WTC11 (cell line): ENCODE results near the gene PTPRN2. TPM values are rescaled to one million over a fixed set of nuclear protein-coding genes. Genes with fewer than 3 reads are reported as not detected.

Experiments used
- ATAC-seq: fragments of 200-7000 bp; cut with Tn5 transposase; 2 replicates; pipeline ENCODE4 v1.10.0; 2021; ENCODE audit warnings: mild to moderate bottlenecking, moderate library complexity
- CTCF ChIA-PET: fragments of 300-600 bp; sonication (Branson Sonifier 250); formaldehyde crosslinking; loops from one replicate; lab custom pipeline; 2021; ENCODE audit warnings: antibody characterized with exemption; lab: Charles Lee
- POLR2A ChIA-PET: fragments of 350-600 bp; sonication (Branson Sonifier 250); formaldehyde crosslinking; loops from one replicate; lab custom pipeline; 2021; ENCODE audit warnings: antibody characterized with exemption; lab: Charles Lee
- DNase-seq: peaks from one replicate; pipeline ENCODE4 v3.0.0; 2021; ENCODE audit warnings: low spot score
- H3K27ac Mint-ChIP-seq: 2 replicates; pipeline ENCODE4 v1.8.0; 2021; ENCODE audit warnings: mixed read lengths
- H3K27me3 Mint-ChIP-seq: 2 replicates; pipeline ENCODE4 v1.8.0; 2021; ENCODE audit warnings: low read depth, mild to moderate bottlenecking, moderate library complexity, mixed read lengths
- H3K36me3 Mint-ChIP-seq: 2 replicates; pipeline ENCODE4 v1.8.0; 2021; ENCODE audit warnings: mixed read lengths
- H3K4me1 Mint-ChIP-seq: 2 replicates; pipeline ENCODE4 v1.8.0; 2022; ENCODE audit warnings: mixed read lengths
- H3K4me3 Mint-ChIP-seq: 2 replicates; pipeline ENCODE4 v1.8.0; 2021; ENCODE audit warnings: mild to moderate bottlenecking, moderate library complexity, mixed read lengths
- H3K9me3 Mint-ChIP-seq: 2 replicates; pipeline ENCODE4 v1.8.0; 2021; ENCODE audit warnings: mixed read lengths
- CBFB ChIP-seq: sonication (generic); formaldehyde crosslinking; IDR thresholded peaks from 2 replicates; pipeline ENCODE4 v1.8.1; 2022; ENCODE audit warnings: mild to moderate bottlenecking, low read depth, missing genetic modification reagents
- ETV6 ChIP-seq: sonication (generic); formaldehyde crosslinking; IDR thresholded peaks from 2 replicates; pipeline ENCODE4 v1.8.1; 2022; ENCODE audit warnings: mild to moderate bottlenecking, missing genetic modification reagents
- FOXJ3 ChIP-seq: sonication (generic); formaldehyde crosslinking; IDR thresholded peaks from 2 replicates; pipeline ENCODE4 v1.9.0; 2021; ENCODE audit warnings: missing genetic modification reagents, mild to moderate bottlenecking, borderline replicate concordance
- GABPB1 ChIP-seq: sonication (generic); formaldehyde crosslinking; IDR thresholded peaks from 2 replicates; pipeline ENCODE4 v1.8.1; 2023; ENCODE audit warnings: mild to moderate bottlenecking, missing genetic modification reagents
- GRHL2 ChIP-seq: fragments of 250-450 bp; sonication (Bioruptor Pico); IDR thresholded peaks from 2 replicates; pipeline ENCODE4 v1.8.0; 2022; ENCODE audit warnings: mild to moderate bottlenecking, moderate library complexity; ENCODE audit not compliant: insufficient replicate concordance, severe bottlenecking
- IRF2 ChIP-seq: sonication (generic); formaldehyde crosslinking; IDR thresholded peaks from 2 replicates; pipeline ENCODE4 v1.8.0; 2022; ENCODE audit warnings: low read depth, missing genetic modification reagents, borderline replicate concordance
- JAZF1 ChIP-seq: fragments of 250-450 bp; sonication (Bioruptor Pico); IDR thresholded peaks from 2 replicates; pipeline ENCODE4 v1.9.0; 2021; ENCODE audit warnings: moderate library complexity, mild to moderate bottlenecking, inconsistent platforms
- NFE2L1 ChIP-seq: sonication (generic); formaldehyde crosslinking; IDR thresholded peaks from 2 replicates; pipeline ENCODE4 v1.8.1; 2023; ENCODE audit warnings: missing genetic modification reagents
- OVOL2 ChIP-seq: fragments of 250-450 bp; sonication (Bioruptor Pico); IDR thresholded peaks from 2 replicates; pipeline ENCODE4 v1.9.0; 2021; ENCODE audit warnings: mild to moderate bottlenecking, borderline replicate concordance
- TEAD1 ChIP-seq: sonication (generic); formaldehyde crosslinking; IDR thresholded peaks from 2 replicates; pipeline ENCODE4 v1.8.0; 2022; ENCODE audit warnings: mild to moderate bottlenecking, missing genetic modification reagents
- TEAD4 ChIP-seq: sonication (generic); formaldehyde crosslinking; IDR thresholded peaks from 2 replicates; pipeline ENCODE4 v1.8.0; 2022; ENCODE audit warnings: mild to moderate bottlenecking, missing genetic modification reagents
- ZNF138 ChIP-seq: sonication (generic); formaldehyde crosslinking; conservative IDR thresholded peaks from 2 replicates; pipeline ENCODE4 v1.8.1; 2022; ENCODE audit warnings: mild to moderate bottlenecking, moderate library complexity, missing genetic modification reagents
- ZNF219 ChIP-seq: sonication (generic); formaldehyde crosslinking; IDR thresholded peaks from 2 replicates; pipeline ENCODE4 v1.8.0; 2023; ENCODE audit warnings: missing genetic modification reagents, mild to moderate bottlenecking, borderline replicate concordance
- ZNF671 ChIP-seq: fragments of 250-450 bp; sonication (Bioruptor Pico); IDR thresholded peaks from 2 replicates; pipeline ENCODE4 v1.8.0; 2021; ENCODE audit warnings: mild to moderate bottlenecking
- total RNA-seq: library from RNA; stranded (reverse); gene quantifications from 3 replicates; pipeline ENCODE4 v1.2.3, GENCODE V29; 2021
- TF ChIP-seq, protein P1 (sequence below): fragments of 250-450 bp; sonication (Bioruptor Pico); IDR thresholded peaks from 2 replicates; pipeline ENCODE4 v1.9.0; 2021; ENCODE audit warnings: mild to moderate bottlenecking
- TF ChIP-seq, protein P2 (sequence below): sonication (generic); formaldehyde crosslinking; IDR thresholded peaks from 2 replicates; pipeline ENCODE4 v1.8.0; 2023; ENCODE audit warnings: missing genetic modification reagents
- TF ChIP-seq, protein P3 (sequence below): sonication (generic); formaldehyde crosslinking; IDR thresholded peaks from 2 replicates; pipeline ENCODE4 v1.8.1; 2022; ENCODE audit warnings: low read depth, missing genetic modification reagents, borderline replicate concordance
- TF ChIP-seq, protein P4 (sequence below): sonication (generic); formaldehyde crosslinking; IDR thresholded peaks from 2 replicates; pipeline ENCODE4 v1.8.1; 2023; ENCODE audit warnings: mild to moderate bottlenecking, missing genetic modification reagents, moderate library complexity
- TF ChIP-seq, protein P5 (sequence below): sonication (generic); formaldehyde crosslinking; IDR thresholded peaks from 2 replicates; pipeline ENCODE4 v1.8.0; 2023; ENCODE audit warnings: mild to moderate bottlenecking, missing genetic modification reagents
- TF ChIP-seq, protein P6 (sequence below): sonication (generic); formaldehyde crosslinking; IDR thresholded peaks from 2 replicates; pipeline ENCODE4 v1.8.1; 2023; ENCODE audit warnings: mild to moderate bottlenecking, missing genetic modification reagents

Gene PTPRN2
- total RNA-seq, 1 experiment from 2014 or later = 4.7 TPM

DNA sequence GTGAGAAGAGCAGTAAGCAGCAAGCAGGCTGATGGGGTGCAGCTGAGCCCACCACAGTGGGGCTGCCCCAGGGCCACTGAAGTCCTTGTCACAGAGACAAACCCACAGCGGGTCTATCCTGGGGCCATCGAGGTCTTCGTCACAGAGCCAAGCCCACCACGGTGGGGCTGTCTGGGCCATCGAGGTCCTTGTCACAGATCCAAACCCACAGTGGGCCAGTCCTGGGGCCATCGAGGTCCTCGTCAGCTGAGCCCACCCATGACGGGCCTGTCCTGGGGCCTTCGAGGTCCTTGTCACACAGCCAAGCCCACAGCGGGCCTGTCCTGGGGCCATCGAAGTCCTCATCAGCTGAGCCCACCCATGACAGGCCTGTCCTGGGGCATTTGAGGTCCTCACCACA, 700.9 kb downstream of the PTPRN2 start (continued):
- TF ChIP-seq ZNF219 (CRISPR knock-in tag) (no peak), ZNF671 (CRISPR knock-in tag) (no peak), TEAD1 (CRISPR knock-in tag) (no peak)
- TF ChIP-seq, protein P1, sequence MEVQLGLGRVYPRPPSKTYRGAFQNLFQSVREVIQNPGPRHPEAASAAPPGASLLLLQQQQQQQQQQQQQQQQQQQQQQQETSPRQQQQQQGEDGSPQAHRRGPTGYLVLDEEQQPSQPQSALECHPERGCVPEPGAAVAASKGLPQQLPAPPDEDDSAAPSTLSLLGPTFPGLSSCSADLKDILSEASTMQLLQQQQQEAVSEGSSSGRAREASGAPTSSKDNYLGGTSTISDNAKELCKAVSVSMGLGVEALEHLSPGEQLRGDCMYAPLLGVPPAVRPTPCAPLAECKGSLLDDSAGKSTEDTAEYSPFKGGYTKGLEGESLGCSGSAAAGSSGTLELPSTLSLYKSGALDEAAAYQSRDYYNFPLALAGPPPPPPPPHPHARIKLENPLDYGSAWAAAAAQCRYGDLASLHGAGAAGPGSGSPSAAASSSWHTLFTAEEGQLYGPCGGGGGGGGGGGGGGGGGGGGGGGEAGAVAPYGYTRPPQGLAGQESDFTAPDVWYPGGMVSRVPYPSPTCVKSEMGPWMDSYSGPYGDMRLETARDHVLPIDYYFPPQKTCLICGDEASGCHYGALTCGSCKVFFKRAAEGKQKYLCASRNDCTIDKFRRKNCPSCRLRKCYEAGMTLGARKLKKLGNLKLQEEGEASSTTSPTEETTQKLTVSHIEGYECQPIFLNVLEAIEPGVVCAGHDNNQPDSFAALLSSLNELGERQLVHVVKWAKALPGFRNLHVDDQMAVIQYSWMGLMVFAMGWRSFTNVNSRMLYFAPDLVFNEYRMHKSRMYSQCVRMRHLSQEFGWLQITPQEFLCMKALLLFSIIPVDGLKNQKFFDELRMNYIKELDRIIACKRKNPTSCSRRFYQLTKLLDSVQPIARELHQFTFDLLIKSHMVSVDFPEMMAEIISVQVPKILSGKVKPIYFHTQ (CRISPR knock-in tag) = no peak

DNA sequence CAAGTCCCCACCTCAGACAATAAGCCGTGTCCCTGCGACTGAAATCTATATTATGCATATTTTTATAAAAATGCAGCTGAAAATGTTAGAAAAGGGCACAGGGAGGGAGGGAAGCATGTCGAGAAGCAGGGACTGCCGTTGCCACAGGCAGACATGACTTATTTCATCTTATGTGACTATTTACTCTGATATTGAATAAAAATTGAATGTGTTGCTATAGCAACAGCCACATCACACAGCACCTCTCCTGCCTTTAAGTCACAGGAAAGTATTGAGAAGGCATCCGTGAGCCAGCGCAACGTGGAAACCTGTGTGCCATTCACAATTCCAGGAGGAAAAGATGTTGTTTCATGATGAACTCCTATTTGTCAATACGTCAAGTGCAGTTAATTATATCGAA, 701.4 kb downstream of the PTPRN2 start:
- DNase-seq = no peak
- no peak overlapping the region for H3K4me3 Mint-ChIP-seq
- H3K4me1 Mint-ChIP-seq = peaks cover 2% of the 10 kb centered on the region; the same call in 1 of the 2 replicates
- ChIA-PET POLR2A (interaction anchor here (0.7 kb wide), 1 partner anchor 113 kb away, joined by 3 read pairs; no protein-coding TSS in a partner anchor), CTCF (no interaction called here)
- peaks cover 29% of the 10 kb centered on the region for H3K9me3 Mint-ChIP-seq
- H3K36me3 Mint-ChIP-seq = peaks cover 27% of the 10 kb centered on the region
- H3K27ac Mint-ChIP-seq = no peak overlapping the region
- H3K27me3 Mint-ChIP-seq = peaks cover 10% of the 10 kb centered on the region
- no peak for ATAC-seq
- TF ChIP-seq GABPB1 (no peak), GRHL2 (CRISPR knock-in tag) (no peak), ZNF138 (CRISPR knock-in tag) (no peak), ETV6 (CRISPR knock-in tag) (no peak), JAZF1 (CRISPR knock-in tag) (no peak), TEAD4 (CRISPR knock-in tag) (no peak)
- TF ChIP-seq, protein P2, sequence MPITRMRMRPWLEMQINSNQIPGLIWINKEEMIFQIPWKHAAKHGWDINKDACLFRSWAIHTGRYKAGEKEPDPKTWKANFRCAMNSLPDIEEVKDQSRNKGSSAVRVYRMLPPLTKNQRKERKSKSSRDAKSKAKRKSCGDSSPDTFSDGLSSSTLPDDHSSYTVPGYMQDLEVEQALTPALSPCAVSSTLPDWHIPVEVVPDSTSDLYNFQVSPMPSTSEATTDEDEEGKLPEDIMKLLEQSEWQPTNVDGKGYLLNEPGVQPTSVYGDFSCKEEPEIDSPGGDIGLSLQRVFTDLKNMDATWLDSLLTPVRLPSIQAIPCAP (CRISPR knock-in tag) = no peak
- TF ChIP-seq, protein P3, sequence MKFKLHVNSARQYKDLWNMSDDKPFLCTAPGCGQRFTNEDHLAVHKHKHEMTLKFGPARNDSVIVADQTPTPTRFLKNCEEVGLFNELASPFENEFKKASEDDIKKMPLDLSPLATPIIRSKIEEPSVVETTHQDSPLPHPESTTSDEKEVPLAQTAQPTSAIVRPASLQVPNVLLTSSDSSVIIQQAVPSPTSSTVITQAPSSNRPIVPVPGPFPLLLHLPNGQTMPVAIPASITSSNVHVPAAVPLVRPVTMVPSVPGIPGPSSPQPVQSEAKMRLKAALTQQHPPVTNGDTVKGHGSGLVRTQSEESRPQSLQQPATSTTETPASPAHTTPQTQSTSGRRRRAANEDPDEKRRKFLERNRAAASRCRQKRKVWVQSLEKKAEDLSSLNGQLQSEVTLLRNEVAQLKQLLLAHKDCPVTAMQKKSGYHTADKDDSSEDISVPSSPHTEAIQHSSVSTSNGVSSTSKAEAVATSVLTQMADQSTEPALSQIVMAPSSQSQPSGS (CRISPR knock-in tag) = no peak
- TF ChIP-seq, all 79 proteins: peak for 0

DNA sequence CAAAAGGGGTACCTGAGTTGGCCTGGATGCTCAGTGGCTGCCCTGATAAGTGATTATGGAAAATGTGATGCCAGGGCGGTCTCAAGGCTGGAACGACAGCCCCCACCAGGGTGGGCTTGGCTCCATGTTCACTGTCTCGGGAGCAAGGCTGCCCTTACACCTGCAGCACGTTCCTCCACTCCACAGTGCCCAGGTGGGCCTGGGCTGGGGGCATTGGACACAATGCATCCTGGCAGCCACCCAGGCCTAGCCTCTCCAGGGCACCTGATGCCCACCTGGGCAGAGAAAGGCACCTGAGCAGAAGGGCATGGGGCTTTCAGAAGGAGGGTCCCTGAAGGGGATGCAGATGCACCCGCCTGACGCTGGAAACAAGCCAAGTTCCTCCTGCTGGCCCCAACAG, 702.5 kb downstream of the PTPRN2 start:
- Mint-ChIP-seq H3K36me3 (peaks cover 31% of the 10 kb centered on the region), H3K9me3 (peaks cover 36% of the 10 kb centered on the region), H3K27me3 (peaks cover 12% of the 10 kb centered on the region), H3K4me1 (peaks cover 2% of the 10 kb centered on the region; the same call in 1 of the 2 replicates), H3K4me3 (no peak overlapping the region), H3K27ac (no peak overlapping the region)
- ATAC-seq (no peak), DNase-seq (no peak)
- CTCF ChIA-PET = no interaction called here
- POLR2A ChIA-PET = no interaction called here
- TF ChIP-seq, protein P1 (CRISPR knock-in tag) = no peak
- TF ChIP-seq, protein P4, sequence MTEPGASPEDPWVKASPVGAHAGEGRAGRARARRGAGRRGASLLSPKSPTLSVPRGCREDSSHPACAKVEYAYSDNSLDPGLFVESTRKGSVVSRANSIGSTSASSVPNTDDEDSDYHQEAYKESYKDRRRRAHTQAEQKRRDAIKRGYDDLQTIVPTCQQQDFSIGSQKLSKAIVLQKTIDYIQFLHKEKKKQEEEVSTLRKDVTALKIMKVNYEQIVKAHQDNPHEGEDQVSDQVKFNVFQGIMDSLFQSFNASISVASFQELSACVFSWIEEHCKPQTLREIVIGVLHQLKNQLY = no peak
- TF ChIP-seq, protein P5, sequence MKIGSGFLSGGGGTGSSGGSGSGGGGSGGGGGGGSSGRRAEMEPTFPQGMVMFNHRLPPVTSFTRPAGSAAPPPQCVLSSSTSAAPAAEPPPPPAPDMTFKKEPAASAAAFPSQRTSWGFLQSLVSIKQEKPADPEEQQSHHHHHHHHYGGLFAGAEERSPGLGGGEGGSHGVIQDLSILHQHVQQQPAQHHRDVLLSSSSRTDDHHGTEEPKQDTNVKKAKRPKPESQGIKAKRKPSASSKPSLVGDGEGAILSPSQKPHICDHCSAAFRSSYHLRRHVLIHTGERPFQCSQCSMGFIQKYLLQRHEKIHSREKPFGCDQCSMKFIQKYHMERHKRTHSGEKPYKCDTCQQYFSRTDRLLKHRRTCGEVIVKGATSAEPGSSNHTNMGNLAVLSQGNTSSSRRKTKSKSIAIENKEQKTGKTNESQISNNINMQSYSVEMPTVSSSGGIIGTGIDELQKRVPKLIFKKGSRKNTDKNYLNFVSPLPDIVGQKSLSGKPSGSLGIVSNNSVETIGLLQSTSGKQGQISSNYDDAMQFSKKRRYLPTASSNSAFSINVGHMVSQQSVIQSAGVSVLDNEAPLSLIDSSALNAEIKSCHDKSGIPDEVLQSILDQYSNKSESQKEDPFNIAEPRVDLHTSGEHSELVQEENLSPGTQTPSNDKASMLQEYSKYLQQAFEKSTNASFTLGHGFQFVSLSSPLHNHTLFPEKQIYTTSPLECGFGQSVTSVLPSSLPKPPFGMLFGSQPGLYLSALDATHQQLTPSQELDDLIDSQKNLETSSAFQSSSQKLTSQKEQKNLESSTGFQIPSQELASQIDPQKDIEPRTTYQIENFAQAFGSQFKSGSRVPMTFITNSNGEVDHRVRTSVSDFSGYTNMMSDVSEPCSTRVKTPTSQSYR (CRISPR knock-in tag) = no peak
- no peak for TF ChIP-seq ETV6 (CRISPR knock-in tag)
- TF ChIP-seq NFE2L1 = no peak
- TF ChIP-seq FOXJ3 (CRISPR knock-in tag) = no peak
- no peak for TF ChIP-seq CBFB
- TF ChIP-seq, protein P6, sequence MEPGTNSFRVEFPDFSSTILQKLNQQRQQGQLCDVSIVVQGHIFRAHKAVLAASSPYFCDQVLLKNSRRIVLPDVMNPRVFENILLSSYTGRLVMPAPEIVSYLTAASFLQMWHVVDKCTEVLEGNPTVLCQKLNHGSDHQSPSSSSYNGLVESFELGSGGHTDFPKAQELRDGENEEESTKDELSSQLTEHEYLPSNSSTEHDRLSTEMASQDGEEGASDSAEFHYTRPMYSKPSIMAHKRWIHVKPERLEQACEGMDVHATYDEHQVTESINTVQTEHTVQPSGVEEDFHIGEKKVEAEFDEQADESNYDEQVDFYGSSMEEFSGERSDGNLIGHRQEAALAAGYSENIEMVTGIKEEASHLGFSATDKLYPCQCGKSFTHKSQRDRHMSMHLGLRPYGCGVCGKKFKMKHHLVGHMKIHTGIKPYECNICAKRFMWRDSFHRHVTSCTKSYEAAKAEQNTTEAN (CRISPR knock-in tag) = no peak
- TF ChIP-seq OVOL2 = no peak
- no peak for TF ChIP-seq IRF2 (CRISPR knock-in tag)
